ENCODE results near the gene P2RY6.
"Not testable (repeated sequence)": the region's sequence is repeated elsewhere in the genome, so short reads cannot be mapped to it uniquely, and the experiment has no call there.

Gene P2RY6

GRCh38 chr11:73228268-73229134 lies 43.6 kb upstream of the P2RY6 start:
- no peak overlapping the region for H3K4me3 ChIP-seq (ENCODE audit: low read length)
- no peak for TF ChIP-seq CTCF (conservative IDR thresholded peaks at IDR 0.05; ENCODE audit: low read length)
- no peak for DNase-seq (ENCODE audit: low read depth)

DNA sequence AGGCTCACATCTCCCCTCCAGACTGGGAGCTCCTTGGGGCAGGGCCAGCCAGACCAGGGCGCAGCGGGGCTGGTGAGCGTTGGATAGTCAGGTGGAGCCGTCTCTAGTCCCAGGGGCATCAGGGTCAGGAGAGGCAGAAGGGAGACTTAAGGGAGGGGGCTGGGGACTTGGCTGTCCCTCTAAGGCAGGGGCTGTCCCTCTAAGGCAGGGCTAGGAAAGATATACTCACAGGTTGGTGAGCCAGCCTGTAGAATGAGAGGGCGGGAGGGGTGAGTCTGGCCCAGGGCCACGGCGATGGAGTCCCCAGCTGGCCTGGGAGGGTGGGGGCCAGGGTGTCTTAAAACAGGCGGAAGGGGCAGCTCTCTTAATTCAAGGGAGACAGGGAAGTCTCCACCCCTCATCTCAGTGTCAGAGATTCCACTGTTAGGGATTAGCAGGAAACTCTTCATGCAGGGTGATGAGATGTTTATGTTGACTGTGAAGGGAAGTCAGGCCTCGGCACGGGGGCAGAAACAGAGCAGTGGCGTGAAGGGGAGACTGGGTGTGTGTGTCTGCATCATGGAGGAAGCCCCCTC lies 42.7 kb upstream of the P2RY6 start:
- DNase-seq (ENCODE audit: low read depth), result no peak
- no peak overlapping the region for H3K4me3 ChIP-seq (ENCODE audit: low read length)
- no peak for TF ChIP-seq CTCF (conservative IDR thresholded peaks at IDR 0.05; ENCODE audit: low read length)

GRCh38 chr11:73229896-73230875 lies 42.0 kb upstream of the P2RY6 start:
- TF ChIP-seq CTCF (conservative IDR thresholded peaks at IDR 0.05; ENCODE audit: low read length), result no peak

GRCh38 chr11:73230931-73231330 lies 41.2 kb upstream of the P2RY6 start:
- DNase-seq (ENCODE audit: low read depth), result no peak
- TF ChIP-seq CTCF (conservative IDR thresholded peaks at IDR 0.05; ENCODE audit: low read length), result no peak
- H3K4me3 ChIP-seq (ENCODE audit: low read length), result no peak overlapping the region

More at GRCh38 chr11:73229896-73230875, 42.0 kb upstream of the P2RY6 start:
- H3K4me3 ChIP-seq (ENCODE audit: low read length), result no peak overlapping the region
- DNase-seq (ENCODE audit: low read depth), result no peak

- not testable (repeated sequence) for H3K4me3 ChIP-seq (ENCODE audit: low read length); DNase-seq (ENCODE audit: low read depth)
Observed at GRCh38 chr11:73232487-73232886, 39.7 kb upstream of the P2RY6 start.

- TF ChIP-seq CTCF (conservative IDR thresholded peaks at IDR 0.05; ENCODE audit: low read length), result no peak
- DNase-seq (ENCODE audit: low read depth), result no peak
- H3K4me3 ChIP-seq (ENCODE audit: low read length), result no peak overlapping the region
Observed at GRCh38 chr11:73233211-73233610, 38.9 kb upstream of the P2RY6 start.
